Gastroesophageal sphincter (tissue), 4 donors: ENCODE data around the gene VAV1. TPM values are rescaled to one million over a fixed set of nuclear protein-coding genes. Genes with fewer than 3 reads are reported as not detected.

Experiments used
- ATAC-seq: fragments of 150-250 bp; one replicate; pipeline ENCODE4 v1.9.1; 2016; ENCODE audit warnings: mild to moderate bottlenecking, moderate library complexity
- H3K27ac ChIP-seq, 4 donors: fragments of 200-600 bp; sonication (generic) in 3 of 4; 1 replicate in 3 of 4; 2 replicates in 1 of 4; pipeline ENCODE4 v1.5.1; 2016 to 2019
- H3K27me3 ChIP-seq: fragments of 200-600 bp; sonication (generic); one replicate; pipeline ENCODE4 v1.5.1; 2019
- H3K36me3 ChIP-seq, 2 donors: fragments of 200-600 bp; sonication (generic); one replicate each; pipeline ENCODE4 v1.5.1; 2019; ENCODE audit warnings: control low read depth in 1 of 2
- H3K4me1 ChIP-seq, 3 donors: fragments of 200-600 bp; sonication (generic); 1 replicate in 2 of 3; 2 replicates in 1 of 3; pipeline ENCODE4 v1.5.1; 2016 to 2019; ENCODE audit warnings: control low read depth in 2 of 3
- H3K4me3 ChIP-seq, 2 donors: fragments of 200-600 bp; sonication (generic); one replicate each; pipeline ENCODE4 v1.5.1; 2019; ENCODE audit warnings: mild to moderate bottlenecking in 1 of 2, moderate library complexity in 1 of 2
- H3K9me3 ChIP-seq, 3 donors: fragments of 200-600 bp; sonication (generic); one replicate each; pipeline ENCODE4 v1.5.1; 2017 to 2019; ENCODE audit warnings: control low read depth in 2 of 3
- EP300 ChIP-seq: sonication (generic); formaldehyde crosslinking; IDR thresholded peaks from one replicate; pipeline ENCODE4 v1.6.1; 2017; ENCODE audit warnings: antibody characterized with exemption, mild to moderate bottlenecking
- POLR2A ChIP-seq, 2 donors: fragments of 450-650 bp; IDR thresholded peaks; one replicate each; pipeline ENCODE4 v1.6.1; 2017; ENCODE audit warnings: antibody characterized with exemption in 2 of 2, mild to moderate bottlenecking in 2 of 2, moderate library complexity in 1 of 2
- POLR2AphosphoS5 ChIP-seq: sonication (generic); formaldehyde crosslinking; IDR thresholded peaks from one replicate; pipeline ENCODE4 v1.6.1; 2017; ENCODE audit warnings: antibody characterized with exemption
- WGBS, 2 donors: methylation state at CpG; one replicate each; pipeline ENCODE4 v1.1.5; 2018; ENCODE audit warnings: low coverage in 1 of 2; 5-methylcytosine and 5-hydroxymethylcytosine counted together
- total RNA-seq, 4 donors: library from RNA; depleted of rRNA; stranded (reverse); fragments of >200 nt; gene quantifications; one replicate each; pipeline ENCODE4 v1.1.0, GENCODE V29; 2016
- TF ChIP-seq, protein P1 (sequence below), 4 experiments: fragments of 200-600 bp in 2 of 4; fragments of 450-650 bp in 2 of 4; sonication (generic) in 1 of 4; IDR thresholded peaks; one replicate each; pipeline ENCODE4 v1.5.1; 2017 to 2019; ENCODE audit warnings: antibody characterized with exemption in 4 of 4, mild to moderate bottlenecking in 2 of 4, moderate library complexity in 2 of 4

The VAV1 gene
- total RNA-seq, 4 donors from 2014 or later = 2.3 to 7.8 (median 5.7) TPM

DNA sequence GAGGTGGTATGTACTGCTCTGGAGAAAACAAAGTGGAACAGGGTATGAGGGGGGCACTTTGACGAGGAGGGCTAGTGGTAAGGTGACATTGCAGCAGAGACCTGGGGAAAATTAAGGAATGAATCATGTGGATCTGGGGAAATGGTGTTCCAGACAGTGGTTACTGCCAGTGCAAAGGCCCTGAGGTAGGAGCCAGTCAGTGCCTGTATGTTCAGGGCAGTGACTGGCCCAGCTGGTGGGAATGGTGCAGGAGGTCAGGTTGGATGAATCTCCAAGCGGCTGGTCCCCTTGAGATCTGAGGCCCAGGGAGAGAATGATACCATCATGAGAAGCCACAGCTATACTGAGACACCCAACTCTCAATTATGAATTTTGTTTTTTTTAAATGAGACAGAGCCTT is 4.9 kb downstream of the VAV1 start:
- Histone ChIP-seq H3K27ac (no peak overlapping the region), H3K4me1 (no peaks in the 10 kb centered on the region), H3K27me3 (peaks cover 11% of the 10 kb centered on the region), H3K36me3 (no peaks in the 10 kb centered on the region), H3K9me3 (no peaks in the 10 kb centered on the region), H3K4me3 (no peak overlapping the region)
- ATAC-seq = no peak
- 70 to 71% methylated on average over 2 of the region's 2 CpGs for WGBS, 2 donors
- no peak for TF ChIP-seq POLR2AphosphoS5
- TF ChIP-seq, protein P1, sequence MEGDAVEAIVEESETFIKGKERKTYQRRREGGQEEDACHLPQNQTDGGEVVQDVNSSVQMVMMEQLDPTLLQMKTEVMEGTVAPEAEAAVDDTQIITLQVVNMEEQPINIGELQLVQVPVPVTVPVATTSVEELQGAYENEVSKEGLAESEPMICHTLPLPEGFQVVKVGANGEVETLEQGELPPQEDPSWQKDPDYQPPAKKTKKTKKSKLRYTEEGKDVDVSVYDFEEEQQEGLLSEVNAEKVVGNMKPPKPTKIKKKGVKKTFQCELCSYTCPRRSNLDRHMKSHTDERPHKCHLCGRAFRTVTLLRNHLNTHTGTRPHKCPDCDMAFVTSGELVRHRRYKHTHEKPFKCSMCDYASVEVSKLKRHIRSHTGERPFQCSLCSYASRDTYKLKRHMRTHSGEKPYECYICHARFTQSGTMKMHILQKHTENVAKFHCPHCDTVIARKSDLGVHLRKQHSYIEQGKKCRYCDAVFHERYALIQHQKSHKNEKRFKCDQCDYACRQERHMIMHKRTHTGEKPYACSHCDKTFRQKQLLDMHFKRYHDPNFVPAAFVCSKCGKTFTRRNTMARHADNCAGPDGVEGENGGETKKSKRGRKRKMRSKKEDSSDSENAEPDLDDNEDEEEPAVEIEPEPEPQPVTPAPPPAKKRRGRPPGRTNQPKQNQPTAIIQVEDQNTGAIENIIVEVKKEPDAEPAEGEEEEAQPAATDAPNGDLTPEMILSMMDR (IDR thresholded peaks at IDR 0.05) = no peak
- TF ChIP-seq EP300 = no peak
- TF ChIP-seq POLR2A (IDR thresholded peaks at IDR 0.05) = no peak

DNA sequence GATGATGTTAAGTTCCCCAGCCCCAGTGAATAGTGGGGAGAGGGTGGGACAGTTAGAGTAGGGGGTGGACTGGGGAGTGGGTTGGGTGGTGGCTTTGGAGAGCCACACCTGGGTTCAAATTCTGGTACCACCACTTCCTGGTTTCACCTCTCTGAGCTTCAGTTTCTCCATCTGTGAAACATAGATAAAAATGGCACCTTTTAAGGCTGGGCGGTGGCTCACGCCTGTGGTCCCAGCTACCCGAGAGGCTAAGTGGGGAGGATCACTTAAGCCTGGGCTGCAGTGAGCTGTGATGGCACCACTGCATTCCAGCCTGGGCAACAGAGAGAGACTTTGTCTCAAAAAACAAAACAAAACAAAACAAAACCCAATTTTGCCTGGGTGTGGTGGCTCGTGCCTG is 5.9 kb downstream of the VAV1 start:
- peaks cover 6% of the 10 kb centered on the region for H3K27me3 ChIP-seq
- no peak for ATAC-seq
- H3K4me3 ChIP-seq = no peak overlapping the region
- H3K9me3 ChIP-seq = no peaks in the 10 kb centered on the region
- WGBS, 2 donors = 50% methylated on average over 2 of the region's 4 CpGs; no CpG with 5 or more reads in 1 of the 2 donors
- no peak overlapping the region for H3K27ac ChIP-seq
- no peaks in the 10 kb centered on the region for H3K36me3 ChIP-seq
- no peak for TF ChIP-seq POLR2A (IDR thresholded peaks at IDR 0.05)
- TF ChIP-seq, protein P1 (IDR thresholded peaks at IDR 0.05) = no peak
- H3K4me1 ChIP-seq = no peaks in the 10 kb centered on the region

DNA sequence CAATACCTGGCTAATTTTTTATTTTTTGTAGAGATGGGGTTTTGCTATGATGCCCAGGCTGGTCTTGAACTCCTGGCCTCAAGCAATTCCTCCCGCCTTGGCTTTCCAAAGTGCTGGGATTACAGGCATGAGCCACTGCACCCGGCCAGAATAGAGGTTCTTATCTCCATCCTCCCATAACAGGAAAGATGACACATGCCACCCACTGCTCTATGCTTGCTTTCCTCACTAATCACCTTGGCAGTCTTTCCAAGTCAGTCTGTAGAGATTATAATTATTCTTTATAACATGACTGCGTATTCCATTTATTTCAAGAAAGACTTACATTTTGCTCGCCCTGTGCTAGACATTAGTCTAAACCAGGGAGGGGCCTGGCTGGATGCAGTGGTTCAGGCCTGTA is 6.7 kb downstream of the VAV1 start:
- no peaks in the 10 kb centered on the region for H3K36me3 ChIP-seq
- no peak for ATAC-seq
- no peak overlapping the region for H3K27ac ChIP-seq
- 47 to 62% methylated on average over 3 to 4 of the region's 4 CpGs for WGBS, 2 donors
- no peaks in the 10 kb centered on the region for H3K4me1 ChIP-seq
- no peak overlapping the region for H3K4me3 ChIP-seq
- peaks cover 5% of the 10 kb centered on the region for H3K27me3 ChIP-seq
- H3K9me3 ChIP-seq = no peaks in the 10 kb centered on the region
- TF ChIP-seq EP300 (no peak), POLR2AphosphoS5 (no peak)

DNA sequence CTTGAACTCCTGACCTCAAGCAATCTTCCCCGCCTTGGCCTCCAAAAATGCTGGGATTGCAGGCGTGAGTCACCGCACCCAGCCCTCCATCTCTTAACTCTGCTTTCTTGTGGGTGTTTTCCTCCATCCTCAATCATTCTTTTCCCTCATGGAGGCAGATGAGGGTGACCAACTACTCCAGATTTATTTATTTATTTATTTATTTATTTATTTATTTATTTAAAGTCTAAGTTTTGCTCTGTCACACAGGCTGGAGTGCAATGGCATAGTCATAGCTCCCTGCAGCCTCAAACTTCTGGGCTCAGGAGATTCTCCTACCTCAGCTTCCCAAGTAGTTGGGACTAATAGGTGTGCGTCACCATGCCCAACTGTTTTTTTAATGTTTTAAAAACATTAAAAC is 14.9 kb downstream of the VAV1 start:
- Histone ChIP-seq H3K27ac (no peak overlapping the region), H3K4me3 (no peak overlapping the region), H3K9me3 (no peaks in the 10 kb centered on the region), H3K36me3 (no peaks in the 10 kb centered on the region), H3K4me1 (no peaks in the 10 kb centered on the region), H3K27me3 (peaks cover 38% of the 10 kb centered on the region)
- WGBS, 2 donors = 67 to 78% methylated on average over 1 to 3 of the region's 4 CpGs
- TF ChIP-seq, protein P1 (IDR thresholded peaks at IDR 0.05) = no peak
- no peak for TF ChIP-seq EP300
- no peak for TF ChIP-seq POLR2AphosphoS5
- TF ChIP-seq POLR2A (IDR thresholded peaks at IDR 0.05) = no peak
- no peak for ATAC-seq

DNA sequence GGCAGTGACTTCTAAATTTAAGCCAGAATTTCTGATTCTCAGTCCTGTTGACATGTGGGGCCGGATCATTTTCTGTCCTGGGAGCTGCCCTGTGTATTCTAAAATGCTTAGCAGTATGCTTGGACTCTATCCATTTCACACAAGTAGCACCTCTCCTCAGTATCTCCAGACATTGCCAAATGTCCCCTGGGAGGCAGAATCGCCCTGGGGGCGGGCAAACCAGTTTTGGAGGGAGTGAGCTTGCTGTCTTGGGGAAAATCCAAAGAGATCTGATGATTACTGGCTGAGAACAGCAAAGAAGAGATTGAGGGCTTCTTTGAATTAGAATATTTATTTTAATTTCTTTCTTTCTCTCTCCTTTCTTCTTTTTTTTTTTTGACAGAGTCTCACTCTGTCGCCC is 16.4 kb downstream of the VAV1 start:
- Histone ChIP-seq H3K27me3 (peaks cover 40% of the 10 kb centered on the region), H3K27ac (no peak overlapping the region), H3K4me1 (no peaks in the 10 kb centered on the region), H3K4me3 (no peak overlapping the region), H3K36me3 (no peaks in the 10 kb centered on the region), H3K9me3 (no peaks in the 10 kb centered on the region)
- ATAC-seq = no peak
- no peak for TF ChIP-seq POLR2A (IDR thresholded peaks at IDR 0.05)
- TF ChIP-seq, protein P1 (IDR thresholded peaks at IDR 0.05) = no peak
- no peak for TF ChIP-seq EP300
- WGBS, 2 donors = 79 to 88% methylated on average over 4 of the region's 4 CpGs
